ENCODE measurements around the gene CWF19L2.
"Not testable (repeated sequence)": the region's sequence is repeated elsewhere in the genome, so short reads cannot be mapped to it uniquely, and the experiment has no call there.

The CWF19L2 gene

DNA sequence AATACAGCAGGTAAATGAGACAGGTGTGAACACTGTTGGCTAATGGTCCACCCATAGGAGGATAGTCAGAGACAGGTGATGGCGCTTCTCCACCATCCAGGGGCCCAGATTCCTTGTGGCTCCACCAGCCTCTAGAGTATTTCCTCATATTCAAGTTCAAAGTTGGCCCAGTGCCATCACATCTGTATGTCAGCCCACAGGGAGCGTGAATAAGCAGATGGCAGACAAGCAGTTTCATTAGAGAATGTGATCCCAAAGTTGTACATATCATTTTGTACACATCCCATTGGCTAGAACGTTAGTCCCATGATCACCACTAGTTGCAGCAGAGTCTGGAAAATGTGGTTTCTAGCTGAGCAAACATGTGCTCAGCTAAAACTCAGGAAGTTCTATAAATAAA is 11.0 kb upstream of the CWF19L2 start:
- no peak overlapping the region for H3K4me3 ChIP-seq (ENCODE audit: low read depth, low read length)
- TF ChIP-seq CTCF (IDR thresholded peaks at IDR 0.05; ENCODE audit: borderline replicate concordance, insufficient read depth, low read depth, low read length) = no peak

DNA sequence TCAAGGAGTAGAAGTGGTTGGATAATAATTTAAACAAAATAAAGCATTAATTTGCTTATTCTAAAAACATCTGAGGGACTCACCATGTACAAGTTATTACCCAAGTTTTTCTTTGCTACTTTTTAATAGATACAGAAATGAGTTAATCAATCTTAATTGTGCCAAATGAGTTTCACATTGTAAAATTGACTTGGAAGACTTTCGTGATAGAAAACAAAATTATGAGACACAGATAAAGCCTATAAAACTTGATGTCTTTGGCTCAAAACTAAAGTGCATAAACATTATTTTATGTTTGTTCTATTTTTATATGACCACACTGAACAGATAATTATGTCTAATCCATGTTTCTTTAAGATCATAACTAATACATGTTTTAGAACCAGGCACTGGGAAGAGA is 10.1 kb upstream of the CWF19L2 start:
- no peak for TF ChIP-seq CTCF (IDR thresholded peaks at IDR 0.05; ENCODE audit: borderline replicate concordance, insufficient read depth, low read depth, low read length)
- H3K4me3 ChIP-seq (ENCODE audit: low read depth, low read length) = no peak overlapping the region

DNA sequence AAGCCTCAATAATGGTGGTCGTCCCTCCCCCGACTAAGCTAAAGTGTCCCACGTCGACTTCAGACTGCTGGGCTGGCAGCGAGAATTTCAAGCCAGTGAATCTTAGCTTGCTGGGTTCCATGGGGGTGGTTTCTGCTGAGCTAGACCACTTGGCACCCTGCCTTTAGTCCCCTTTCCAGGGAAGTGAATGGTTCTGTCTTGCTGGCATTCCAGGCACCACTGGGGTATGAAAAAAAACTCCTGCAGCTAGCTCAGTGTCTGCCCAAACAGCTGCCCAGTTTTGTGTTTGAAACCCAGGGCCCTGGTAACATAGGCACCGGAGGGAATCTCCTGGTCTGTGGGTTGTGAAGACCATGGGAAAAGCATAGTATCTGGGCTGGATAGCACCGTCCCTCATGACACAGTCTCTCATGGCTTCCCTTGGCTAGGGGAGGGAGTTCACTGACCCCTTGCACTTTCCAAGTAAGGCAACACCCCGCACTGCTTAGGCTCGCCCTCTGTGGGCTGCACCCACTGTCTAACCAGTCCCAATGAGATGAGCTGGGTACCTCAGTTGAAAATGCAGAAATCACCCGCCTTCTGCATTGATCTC is 8.7 kb upstream of the CWF19L2 start:
- not testable (repeated sequence) for H3K4me3 ChIP-seq (ENCODE audit: low read depth, low read length)

DNA sequence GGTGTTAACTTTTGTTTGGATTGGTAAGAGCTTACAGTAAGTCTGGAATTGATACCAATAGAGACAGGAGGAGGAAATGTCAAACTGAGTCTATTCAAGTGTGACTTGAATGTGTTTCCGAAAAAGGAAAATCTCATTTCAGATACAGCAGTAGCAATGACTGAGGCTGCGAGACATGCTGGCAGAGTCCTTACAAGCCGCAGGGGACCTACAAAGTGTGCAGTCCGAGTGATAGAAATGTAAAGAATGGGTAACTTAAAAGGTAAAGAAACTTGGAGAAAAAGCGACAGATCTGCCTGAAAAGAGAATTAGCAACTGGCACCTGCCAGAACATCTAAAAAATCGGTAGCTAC is 444 bp downstream of the CWF19L2 start:
- H3K4me3 ChIP-seq (ENCODE audit: low read depth, low read length) = peak overlapping the region; percentile 84
- TF ChIP-seq CTCF (IDR thresholded peaks at IDR 0.05; ENCODE audit: borderline replicate concordance, insufficient read depth, low read depth, low read length) = no peak

GRCh38 chr11:107453594-107454286 is 3.9 kb downstream of the CWF19L2 start:
- no peak overlapping the region for H3K4me3 ChIP-seq (ENCODE audit: low read depth, low read length)
- no peak for TF ChIP-seq CTCF (IDR thresholded peaks at IDR 0.05; ENCODE audit: borderline replicate concordance, insufficient read depth, low read depth, low read length)

DNA sequence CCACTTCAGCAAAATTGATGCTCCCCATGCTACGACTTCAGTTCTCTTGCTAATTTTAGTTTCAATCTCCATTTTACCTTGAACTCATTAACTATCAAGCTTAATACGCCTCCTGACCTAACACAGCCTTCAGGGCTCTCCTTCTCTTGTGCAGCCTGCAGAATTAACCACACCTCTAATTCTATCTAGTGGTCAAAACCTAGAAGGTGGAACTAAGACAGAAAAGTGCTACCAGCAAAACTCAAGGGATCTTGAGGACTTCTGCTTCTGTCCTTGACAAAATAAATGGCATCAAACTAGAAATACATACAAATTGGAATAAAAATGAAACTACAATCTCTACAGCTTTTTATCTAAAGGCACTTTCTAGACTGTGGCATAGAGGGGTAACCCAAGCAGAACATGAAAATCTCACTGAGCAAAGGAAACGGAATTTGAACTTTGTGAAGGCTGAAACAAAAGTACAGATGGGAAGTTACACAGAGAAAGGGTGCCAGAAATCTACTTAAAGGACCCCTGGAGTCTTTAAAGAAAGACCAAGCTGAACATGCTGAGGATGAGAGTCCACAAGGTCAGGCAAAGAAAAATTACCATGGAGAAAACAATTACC is 10.7 kb downstream of the CWF19L2 start:
- H3K4me3 ChIP-seq (ENCODE audit: low read depth, low read length) = no peak overlapping the region
- TF ChIP-seq CTCF (IDR thresholded peaks at IDR 0.05; ENCODE audit: borderline replicate concordance, insufficient read depth, low read depth, low read length) = no peak

DNA sequence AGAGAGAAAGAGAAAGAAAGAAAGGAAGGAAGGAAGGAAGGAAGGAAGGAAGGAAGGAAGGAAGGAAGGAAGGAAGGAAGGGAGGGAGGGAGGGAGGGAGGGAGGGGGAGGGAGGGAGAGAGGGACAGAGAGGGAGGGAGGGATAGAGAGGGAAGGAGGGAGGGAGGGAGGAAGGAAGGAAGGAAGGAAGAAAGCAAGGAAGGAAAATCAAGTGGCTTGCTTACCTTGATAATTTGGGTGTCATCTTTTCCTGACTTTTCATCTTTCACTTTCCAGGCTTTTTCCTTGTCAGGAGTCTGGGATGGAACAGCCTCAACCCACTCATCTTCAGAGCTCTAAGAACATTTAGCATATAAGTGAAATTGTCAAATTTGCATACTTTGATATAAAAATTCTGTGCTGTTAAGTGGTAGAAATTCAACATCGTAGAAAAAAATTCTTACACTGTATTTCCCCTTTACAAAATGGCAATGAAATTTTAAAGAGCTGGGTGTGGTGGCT is 14.9 kb downstream of the CWF19L2 start:
- H3K4me3 ChIP-seq (ENCODE audit: low read depth, low read length) = no peak overlapping the region
- TF ChIP-seq CTCF (IDR thresholded peaks at IDR 0.05; ENCODE audit: borderline replicate concordance, insufficient read depth, low read depth, low read length) = no peak
